IPS-11a (cell line): ENCODE measurements around the gene BBOX1.
"Not testable (repeated sequence)": the region's sequence is repeated elsewhere in the genome, so short reads cannot be mapped to it uniquely, and the experiment has no call there.

ENCODE experiments used
- H3K4me3 ChIP-seq: one replicate; pipeline ENCODE4 v1.5.1; 2013; ENCODE audit warnings: low read depth, low read length, control low read depth

Gene BBOX1, protein sequence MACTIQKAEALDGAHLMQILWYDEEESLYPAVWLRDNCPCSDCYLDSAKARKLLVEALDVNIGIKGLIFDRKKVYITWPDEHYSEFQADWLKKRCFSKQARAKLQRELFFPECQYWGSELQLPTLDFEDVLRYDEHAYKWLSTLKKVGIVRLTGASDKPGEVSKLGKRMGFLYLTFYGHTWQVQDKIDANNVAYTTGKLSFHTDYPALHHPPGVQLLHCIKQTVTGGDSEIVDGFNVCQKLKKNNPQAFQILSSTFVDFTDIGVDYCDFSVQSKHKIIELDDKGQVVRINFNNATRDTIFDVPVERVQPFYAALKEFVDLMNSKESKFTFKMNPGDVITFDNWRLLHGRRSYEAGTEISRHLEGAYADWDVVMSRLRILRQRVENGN

GRCh38 chr11:27040302-27041115 is at the start of gene BBOX1:
Gene BBOX1, plus strand, starts transcription at chr11:27040815. Its CDS starts 14,616 bp downstream, at chr11:27055431.
- H3K4me3 ChIP-seq = no peak within 1 kb of the TSS

DNA sequence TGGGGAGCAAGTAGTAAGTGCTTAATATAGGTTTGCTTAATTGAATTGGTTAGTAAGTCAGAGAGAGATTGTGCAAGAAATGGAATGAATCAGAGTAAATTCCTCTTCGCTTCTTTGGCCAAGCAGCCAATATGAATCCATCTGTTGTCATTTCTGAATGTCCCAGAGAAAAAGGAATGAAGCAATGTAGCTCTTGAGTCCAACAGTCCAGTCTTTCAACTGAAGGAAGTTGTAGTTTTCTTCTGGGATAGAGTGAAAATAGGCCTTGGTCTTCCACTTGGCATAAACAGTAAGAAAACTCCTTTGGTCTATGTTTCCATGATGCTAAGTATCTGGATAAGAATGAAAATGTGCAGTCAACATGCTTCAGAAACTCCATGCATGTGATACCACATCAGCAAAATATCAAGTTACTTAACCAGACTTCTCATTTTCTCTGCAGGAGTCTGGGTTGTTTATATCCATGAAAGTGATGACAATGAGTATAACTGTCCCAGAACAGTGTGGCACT is 48.5 kb upstream of the BBOX1 start:
- no peak overlapping the region for H3K4me3 ChIP-seq

DNA sequence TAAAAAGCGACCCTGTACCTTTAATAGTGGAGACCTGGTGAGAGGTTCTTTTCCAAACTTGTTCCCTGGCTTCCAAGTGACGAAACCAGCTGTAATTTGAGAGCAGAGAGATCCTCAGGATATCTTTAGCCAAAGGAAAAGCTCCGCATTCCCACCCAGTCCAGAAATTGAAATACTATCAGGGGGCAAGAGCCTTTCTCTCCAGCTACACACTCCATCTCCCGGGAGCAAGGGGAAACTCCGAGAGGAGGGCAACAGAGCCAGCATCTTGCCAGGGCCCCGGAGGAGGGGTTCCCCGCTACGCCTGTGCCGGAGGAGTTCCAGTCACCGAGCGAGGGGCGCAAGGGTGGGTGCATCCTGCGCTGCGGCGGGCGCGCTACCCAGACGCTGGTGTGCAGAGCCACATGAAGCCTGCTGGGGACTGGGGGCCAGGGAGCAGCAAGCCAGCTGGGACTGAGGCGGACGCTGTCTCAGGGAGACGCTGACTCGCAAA is 46.6 kb upstream of the BBOX1 start, which contains the start of gene FIBIN:
Gene FIBIN, plus strand, starts transcription at position 148 of the 493 bp plus-strand sequence. CDS start 415 bp downstream, outside the sequence.
- no peak within 1 kb of the TSS for H3K4me3 ChIP-seq

DNA sequence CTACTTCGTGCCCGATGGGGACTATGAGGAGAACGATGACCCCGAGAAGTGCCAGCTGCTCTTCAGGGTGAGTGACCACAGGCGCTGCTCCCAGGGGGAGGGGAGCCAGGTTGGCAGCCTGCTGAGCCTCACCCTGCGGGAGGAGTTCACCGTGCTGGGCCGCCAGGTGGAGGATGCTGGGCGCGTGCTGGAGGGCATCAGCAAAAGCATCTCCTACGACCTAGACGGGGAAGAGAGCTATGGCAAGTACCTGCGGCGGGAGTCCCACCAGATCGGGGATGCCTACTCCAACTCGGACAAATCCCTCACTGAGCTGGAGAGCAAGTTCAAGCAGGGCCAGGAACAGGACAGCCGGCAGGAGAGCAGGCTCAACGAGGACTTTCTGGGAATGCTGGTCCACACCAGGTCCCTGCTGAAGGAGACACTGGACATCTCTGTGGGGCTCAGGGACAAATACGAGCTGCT is 46.0 kb upstream of the BBOX1 start:
- H3K4me3 ChIP-seq = no peak overlapping the region

- H3K4me3 ChIP-seq = no peak overlapping the region
Observed at GRCh38 chr11:26995701-26996460, 44.7 kb upstream of the BBOX1 start.

DNA sequence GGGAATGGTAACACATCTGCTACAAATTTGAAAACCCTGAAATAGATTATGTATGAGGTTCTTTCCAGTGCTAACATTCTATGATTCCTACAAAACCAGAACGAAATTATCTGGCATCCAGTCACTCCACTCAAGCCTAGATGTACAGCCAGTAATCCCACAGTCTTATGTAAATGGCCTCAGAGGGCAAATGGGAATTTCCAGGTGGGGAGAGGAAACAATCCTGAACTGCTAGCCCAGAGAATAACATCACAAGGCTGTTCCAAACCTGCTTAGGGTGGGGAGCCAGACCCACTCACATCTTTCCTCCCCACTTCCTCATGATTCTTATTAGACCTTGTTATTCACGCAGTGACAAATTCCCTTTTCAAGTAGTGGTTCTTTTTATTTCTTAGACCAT is 43.2 kb upstream of the BBOX1 start:
- H3K4me3 ChIP-seq = no peak overlapping the region

DNA sequence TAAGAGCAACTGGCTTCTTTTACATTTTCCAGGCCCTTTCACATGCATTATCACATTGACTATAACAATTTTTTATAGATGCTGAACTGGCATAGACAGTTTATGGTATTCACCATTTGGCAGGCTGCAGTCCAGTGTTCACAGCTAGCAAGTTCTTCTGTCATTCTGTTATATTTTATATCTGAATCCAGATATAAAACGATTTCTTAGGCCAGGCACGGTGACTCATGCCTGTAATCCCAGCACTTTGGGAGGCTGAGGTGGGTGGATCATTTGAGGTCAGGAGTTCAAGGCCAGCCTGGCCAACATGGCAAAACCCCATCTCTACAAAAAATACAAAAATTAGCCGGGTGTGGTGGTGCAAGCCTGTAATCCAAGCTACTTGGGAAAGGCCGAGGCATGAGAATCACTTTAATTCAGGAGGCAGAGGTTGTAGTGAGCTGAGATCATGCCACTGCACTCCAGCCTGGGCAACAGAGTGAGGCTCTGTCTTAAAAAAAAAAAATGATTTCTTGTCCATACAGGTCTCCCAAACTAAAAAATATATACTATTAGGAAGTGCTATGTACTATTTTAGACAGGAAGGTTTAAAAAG is 39.4 kb upstream of the BBOX1 start:
- not testable (repeated sequence) for H3K4me3 ChIP-seq

DNA sequence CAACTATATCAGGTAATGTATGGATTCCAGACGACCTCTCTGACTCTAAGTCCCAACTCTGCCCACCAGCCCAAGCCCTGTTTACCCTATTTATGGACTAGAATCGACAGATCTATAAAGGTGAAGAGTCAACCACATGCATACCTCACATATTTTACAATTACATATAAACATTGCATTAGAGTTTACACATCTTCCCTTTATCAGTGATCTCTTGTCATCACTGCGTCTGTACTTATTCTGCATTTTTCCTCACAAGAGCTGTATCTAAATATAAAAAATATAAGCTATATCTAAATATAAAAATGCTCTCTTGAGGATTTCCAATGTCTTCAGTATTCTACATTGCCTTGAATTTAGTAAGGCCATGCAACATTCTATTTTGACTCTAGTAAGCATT is 38.2 kb upstream of the BBOX1 start:
- no peak overlapping the region for H3K4me3 ChIP-seq

DNA sequence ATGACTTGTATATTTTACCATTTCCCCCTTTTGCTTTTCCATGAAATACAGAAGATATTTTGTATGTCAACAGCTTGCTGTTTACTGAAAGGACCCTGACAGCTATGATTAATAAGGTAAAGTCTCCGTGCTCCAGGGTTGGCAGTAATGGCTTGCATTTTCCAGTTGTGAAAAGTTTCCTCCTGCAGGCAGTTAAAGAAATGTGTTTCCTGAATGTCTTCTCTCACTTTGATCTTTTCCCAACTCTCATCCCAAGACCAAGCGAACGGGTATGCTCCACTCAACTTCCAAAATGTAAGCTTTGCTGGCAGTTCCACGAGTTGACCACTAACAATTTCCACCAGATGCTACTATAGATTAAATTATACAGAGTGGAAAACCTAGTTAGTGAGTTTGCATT is 37.8 kb upstream of the BBOX1 start:
- H3K4me3 ChIP-seq = no peak overlapping the region

DNA sequence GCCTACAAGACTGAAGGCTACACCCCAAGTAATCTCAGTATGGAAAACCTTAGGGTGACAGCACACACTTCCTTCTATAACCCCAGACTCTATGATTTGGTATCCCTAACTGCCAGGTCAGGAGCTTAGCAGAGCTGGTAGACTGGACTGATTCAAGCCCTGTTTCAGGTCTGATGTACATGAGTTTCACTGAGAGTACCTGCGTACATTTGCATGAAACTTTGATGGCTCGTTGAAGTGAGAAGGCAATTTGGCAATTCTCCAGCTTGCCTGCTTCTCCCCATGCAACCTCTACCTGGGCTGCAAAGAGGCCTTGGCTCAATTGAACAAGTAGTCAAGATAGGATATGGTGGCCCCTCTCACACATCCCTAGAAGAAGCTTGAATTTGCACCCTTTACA is 36.5 kb upstream of the BBOX1 start:
- H3K4me3 ChIP-seq = no peak overlapping the region

DNA sequence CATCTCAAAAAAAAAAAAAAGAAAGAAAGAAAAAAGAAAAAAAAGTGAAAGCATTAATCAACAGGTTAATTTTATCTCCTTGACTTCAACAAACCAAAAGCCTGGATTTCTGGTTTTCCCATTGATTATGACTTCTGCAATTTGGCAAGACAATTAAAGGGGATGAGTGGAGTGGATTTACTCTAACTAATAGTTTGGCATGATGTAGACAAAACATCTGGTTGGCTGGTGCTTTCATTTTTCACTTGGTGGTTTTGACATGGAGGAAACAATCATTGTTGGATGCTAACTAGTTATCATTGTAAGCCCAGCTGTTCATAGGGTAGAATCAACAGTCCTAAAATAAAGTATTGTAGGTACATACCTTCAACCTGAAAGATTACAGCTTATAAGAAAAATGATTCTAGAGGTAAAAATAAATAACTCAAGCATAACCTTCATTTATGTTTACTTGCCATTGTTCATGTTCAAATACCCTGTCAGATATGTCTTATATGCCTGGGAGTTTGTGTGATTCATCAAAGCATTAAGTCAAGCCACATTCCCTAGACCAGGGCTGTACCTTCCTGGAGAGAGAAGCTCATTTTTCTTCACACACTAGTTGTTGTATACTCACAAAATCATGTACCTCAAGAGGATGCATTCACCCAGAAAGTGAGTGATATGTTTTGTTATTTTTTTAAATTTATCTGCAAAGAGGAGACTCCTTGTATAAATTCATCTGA is 31.6 kb upstream of the BBOX1 start:
- no peak overlapping the region for H3K4me3 ChIP-seq

DNA sequence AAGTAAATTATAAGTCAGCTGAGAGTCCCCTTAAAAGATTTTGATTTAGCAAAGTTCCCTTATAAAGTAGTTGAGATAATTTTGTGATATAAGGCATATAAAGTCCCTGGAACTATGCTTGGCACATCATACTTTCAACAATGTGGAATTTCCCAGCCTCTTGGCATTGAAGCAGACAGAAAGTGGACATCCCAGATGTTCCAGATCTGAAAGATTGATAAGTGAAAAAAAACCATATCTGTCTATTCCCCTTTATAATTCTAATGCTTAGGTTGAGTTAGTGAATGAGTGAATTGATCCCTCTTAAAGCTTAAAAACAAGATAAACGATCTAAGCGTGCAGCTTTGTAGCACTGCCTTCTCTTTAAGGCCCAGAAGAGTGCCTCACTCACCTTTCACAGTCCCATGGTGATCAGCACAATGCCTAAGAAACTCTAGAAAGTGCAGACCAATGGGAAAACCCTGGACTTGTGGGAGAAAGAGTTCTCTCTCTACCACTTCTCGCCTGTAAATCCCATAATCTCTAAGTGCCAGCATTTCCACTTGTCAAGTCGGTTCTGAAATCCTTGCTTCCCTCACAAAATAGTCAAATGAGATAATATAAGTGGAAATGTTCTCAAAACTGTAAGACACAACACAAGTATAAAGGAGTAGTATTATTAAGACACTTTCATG is 28.9 kb upstream of the BBOX1 start:
- H3K4me3 ChIP-seq = no peak overlapping the region

GRCh38 chr11:27012234-27012921 is 28.2 kb upstream of the BBOX1 start:
- no peak overlapping the region for H3K4me3 ChIP-seq

- H3K4me3 ChIP-seq = no peak overlapping the region
Observed at GRCh38 chr11:27013781-27014361, 26.7 kb upstream of the BBOX1 start.

GRCh38 chr11:27018902-27019529 is 21.6 kb upstream of the BBOX1 start:
- H3K4me3 ChIP-seq = no peak overlapping the region

DNA sequence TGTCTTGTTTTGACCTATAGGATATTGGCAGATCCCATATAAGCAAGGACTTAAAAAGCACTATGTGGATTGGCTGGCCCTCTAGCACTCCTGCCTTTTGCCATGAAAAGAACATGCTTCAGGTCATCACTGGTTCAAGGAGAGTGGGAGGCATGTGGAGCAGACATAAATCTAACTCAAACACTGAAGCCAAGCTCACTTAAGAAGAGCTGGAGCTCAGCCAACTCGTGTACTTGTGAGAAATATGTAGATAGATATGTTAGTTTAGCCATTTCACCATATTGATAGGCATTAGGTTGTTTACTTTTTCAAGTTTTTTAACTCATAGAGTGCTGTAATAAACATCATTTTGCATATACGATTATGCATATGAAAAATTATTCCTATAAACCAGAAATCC is 19.9 kb upstream of the BBOX1 start:
- no peak overlapping the region for H3K4me3 ChIP-seq

GRCh38 chr11:27022659-27023251 is 17.9 kb upstream of the BBOX1 start:
- H3K4me3 ChIP-seq = no peak overlapping the region
